Nephron progenitor cell (in vitro differentiated cells): ENCODE data around the gene CACNA1D.

Experiments
- DNase-seq: peaks from one replicate; pipeline ENCODE4 v3.0.0; 2021
- H3K27ac Mint-ChIP-seq: 2 replicates; pipeline ENCODE4 v1.8.0; 2021; ENCODE audit warnings: mild to moderate bottlenecking, moderate library complexity, mixed read lengths
- H3K27me3 Mint-ChIP-seq: 2 replicates; pipeline ENCODE4 v1.8.0; 2021; ENCODE audit warnings: mild to moderate bottlenecking, low read depth, mixed read lengths; ENCODE audit not compliant: poor library complexity
- H3K36me3 Mint-ChIP-seq: 2 replicates; pipeline ENCODE4 v1.8.0; 2021; ENCODE audit warnings: low read depth, mixed read lengths
- H3K4me1 Mint-ChIP-seq: 2 replicates; pipeline ENCODE4 v1.8.0; 2021; ENCODE audit warnings: mixed read lengths
- H3K4me3 Mint-ChIP-seq: 2 replicates; pipeline ENCODE4 v1.8.0; 2021; ENCODE audit warnings: mild to moderate bottlenecking, moderate library complexity, mixed read lengths
- H3K9me3 Mint-ChIP-seq: 2 replicates; pipeline ENCODE4 v1.8.0; 2021; ENCODE audit warnings: mild to moderate bottlenecking, moderate library complexity, mixed read lengths
- CTCF ChIP-seq: fragments of 200-600 bp; sonication (generic); IDR thresholded peaks from 2 replicates; pipeline ENCODE4 v1.5.0; 2021; ENCODE audit warnings: antibody characterized with exemption

CACNA1D gene

GRCh38 chr3:53506110-53506762 is 11.8 kb downstream of the CACNA1D start:
- Mint-ChIP-seq H3K27me3 (peaks cover 16% of the 10 kb centered on the region), H3K4me1 (peaks cover 72% of the 10 kb centered on the region), H3K36me3 (no peaks in the 10 kb centered on the region), H3K4me3 (no peak overlapping the region), H3K27ac (no peak overlapping the region), H3K9me3 (no peaks in the 10 kb centered on the region)
- TF ChIP-seq CTCF = no peak
- no peak for DNase-seq

GRCh38 chr3:53506763-53507145 is 12.3 kb downstream of the CACNA1D start:
- H3K4me3 Mint-ChIP-seq = no peak overlapping the region
- no peaks in the 10 kb centered on the region for H3K9me3 Mint-ChIP-seq
- H3K36me3 Mint-ChIP-seq = no peaks in the 10 kb centered on the region
- DNase-seq = no peak
- H3K4me1 Mint-ChIP-seq = peaks cover 68% of the 10 kb centered on the region
- TF ChIP-seq CTCF = no peak
- peaks cover 16% of the 10 kb centered on the region for H3K27me3 Mint-ChIP-seq
- no peak overlapping the region for H3K27ac Mint-ChIP-seq

- Mint-ChIP-seq H3K27me3 (peaks cover 16% of the 10 kb centered on the region), H3K27ac (no peak overlapping the region), H3K9me3 (no peaks in the 10 kb centered on the region), H3K4me3 (no peak overlapping the region), H3K4me1 (peaks cover 41% of the 10 kb centered on the region), H3K36me3 (no peaks in the 10 kb centered on the region)
- no peak for DNase-seq
- no peak for TF ChIP-seq CTCF
Observed at GRCh38 chr3:53509494-53509893, 15.1 kb downstream of the CACNA1D start.

GRCh38 chr3:53510508-53510907 is 16.1 kb downstream of the CACNA1D start:
- H3K4me3 Mint-ChIP-seq = no peak overlapping the region
- H3K9me3 Mint-ChIP-seq = no peaks in the 10 kb centered on the region
- H3K27me3 Mint-ChIP-seq = peaks cover 19% of the 10 kb centered on the region
- H3K27ac Mint-ChIP-seq = no peak overlapping the region
- DNase-seq = no peak
- peaks cover 32% of the 10 kb centered on the region for H3K4me1 Mint-ChIP-seq
- H3K36me3 Mint-ChIP-seq = no peaks in the 10 kb centered on the region
- TF ChIP-seq CTCF = no peak

GRCh38 chr3:53511246-53511645 is 16.8 kb downstream of the CACNA1D start:
- no peak overlapping the region for H3K4me3 Mint-ChIP-seq

More at GRCh38 chr3:53511246-53511645, 16.8 kb downstream of the CACNA1D start:
- DNase-seq = no peak
- Mint-ChIP-seq H3K36me3 (no peaks in the 10 kb centered on the region), H3K4me1 (peaks cover 26% of the 10 kb centered on the region), H3K9me3 (no peaks in the 10 kb centered on the region), H3K27me3 (peaks cover 15% of the 10 kb centered on the region), H3K27ac (no peak overlapping the region)
- TF ChIP-seq CTCF = no peak
